Measurements from ENCODE around the gene ZNF805. TPM values are rescaled to one million over a fixed set of nuclear protein-coding genes. Genes with fewer than 3 reads are reported as not detected.

Gene ZNF805
- total RNA-seq, 1 donor: 78.5 TPM

DNA sequence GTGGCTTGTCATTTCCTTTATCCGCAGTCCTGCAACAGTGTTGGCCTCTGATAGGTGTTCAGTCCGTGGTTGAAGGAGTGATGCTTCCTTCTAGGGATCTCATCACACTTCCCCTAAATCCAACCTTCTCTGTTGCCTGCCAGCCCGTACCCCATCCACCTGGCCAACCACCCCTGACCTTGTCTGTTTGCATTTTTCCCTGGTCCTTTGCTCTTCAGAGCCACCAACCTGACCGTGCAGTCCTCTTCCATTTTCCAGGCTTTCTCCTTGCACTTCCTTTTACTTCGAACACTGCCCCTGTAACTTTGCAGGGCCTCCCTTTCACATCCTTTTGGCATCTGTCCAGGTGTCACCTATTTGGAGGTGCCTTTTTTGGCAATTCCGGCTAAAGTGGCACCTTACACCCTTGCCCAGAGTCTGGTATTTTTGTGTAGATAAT lies 40.5 kb downstream of the ZNF805 start:
- peaks cover 29% of the 10 kb centered on the region for H3K4me1 ChIP-seq (ENCODE audit: insufficient read depth, low read length)
- H3K4me3 ChIP-seq (ENCODE audit: low read length): peak overlapping the region; percentile 69
- H3K9me3 ChIP-seq (ENCODE audit: low read depth, low read length): no peaks in the 10 kb centered on the region
- H3K27me3 ChIP-seq (ENCODE audit: insufficient read depth, low read length): no peaks in the 10 kb centered on the region

DNA sequence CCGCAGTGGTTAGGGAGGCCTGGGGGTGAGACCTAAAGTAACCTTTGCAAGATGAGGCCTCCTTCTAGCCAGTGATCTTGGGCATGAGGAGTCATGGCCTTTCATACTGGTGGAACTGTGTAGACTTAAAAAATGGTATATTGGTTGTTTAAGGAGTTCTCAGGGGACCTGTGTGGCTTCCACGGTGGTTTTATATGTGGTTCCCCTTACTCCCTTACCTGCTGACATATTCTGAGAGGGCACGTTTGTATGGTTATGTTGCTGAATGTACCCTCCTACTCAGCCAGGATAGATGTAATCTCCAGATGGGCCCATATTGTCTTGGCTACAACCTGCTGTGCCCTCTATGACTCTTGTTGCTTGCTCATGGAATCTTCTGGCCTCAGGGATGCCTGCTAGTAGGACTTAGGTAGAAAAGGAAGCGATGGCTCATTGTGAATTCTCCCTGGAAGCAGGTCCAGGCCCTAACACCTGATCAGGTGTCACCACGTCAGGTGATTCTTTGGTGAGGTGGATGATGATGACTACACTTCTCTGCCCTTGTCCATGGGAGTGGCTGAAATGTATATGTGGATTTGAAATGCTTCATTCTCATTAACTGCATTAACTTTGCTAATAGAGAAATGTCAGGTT lies 41.7 kb downstream of the ZNF805 start:
- H3K4me3 ChIP-seq (ENCODE audit: low read length): no peak overlapping the region
- no peaks in the 10 kb centered on the region for H3K27me3 ChIP-seq (ENCODE audit: insufficient read depth, low read length)
- peaks cover 29% of the 10 kb centered on the region for H3K4me1 ChIP-seq (ENCODE audit: insufficient read depth, low read length)
- no peaks in the 10 kb centered on the region for H3K9me3 ChIP-seq (ENCODE audit: low read depth, low read length)

DNA sequence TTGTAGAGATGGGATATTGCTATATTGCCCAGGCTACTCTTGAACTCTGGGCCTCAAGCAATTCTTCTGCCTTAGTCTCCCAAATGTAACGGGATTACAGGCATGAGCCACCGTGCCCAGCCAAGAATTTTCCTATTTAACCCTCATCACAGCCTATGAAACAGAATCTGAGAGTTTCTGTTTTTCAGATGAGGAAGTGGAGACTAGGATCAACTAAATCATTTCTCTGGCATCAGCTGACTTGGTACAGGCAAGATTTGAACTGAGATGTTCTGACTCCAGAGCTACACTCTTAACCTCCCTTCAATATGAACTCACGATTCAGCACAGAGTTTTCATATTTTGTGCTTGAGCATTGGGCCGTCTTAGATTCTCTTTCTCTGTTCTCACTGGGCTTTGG lies 47.9 kb downstream of the ZNF805 start:
- Histone ChIP-seq H3K27me3 (ENCODE audit: insufficient read depth, low read length) (no peaks in the 10 kb centered on the region), H3K4me1 (ENCODE audit: insufficient read depth, low read length) (no peaks in the 10 kb centered on the region), H3K9me3 (ENCODE audit: low read depth, low read length) (peaks cover 30% of the 10 kb centered on the region)

DNA sequence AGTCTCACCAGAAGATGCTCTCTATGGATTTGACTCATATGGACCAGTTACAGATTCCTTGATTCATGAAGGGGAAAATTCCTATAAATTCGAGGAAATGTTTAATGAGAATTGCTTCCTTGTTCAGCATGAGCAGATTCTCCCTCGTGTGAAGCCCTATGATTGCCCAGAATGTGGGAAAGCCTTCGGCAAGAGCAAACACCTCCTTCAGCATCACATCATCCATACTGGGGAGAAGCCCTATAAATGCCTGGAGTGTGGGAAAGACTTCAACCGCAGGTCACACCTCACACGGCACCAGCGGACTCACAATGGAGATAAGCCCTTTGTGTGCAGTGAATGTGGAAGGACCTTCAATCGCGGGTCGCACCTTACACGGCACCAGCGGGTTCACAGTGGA lies 50.5 kb downstream of the ZNF805 start:
- Histone ChIP-seq H3K27me3 (ENCODE audit: insufficient read depth, low read length) (no peaks in the 10 kb centered on the region), H3K4me1 (ENCODE audit: insufficient read depth, low read length) (no peaks in the 10 kb centered on the region), H3K4me3 (ENCODE audit: low read length) (no peak overlapping the region), H3K9me3 (ENCODE audit: low read depth, low read length) (peaks cover 38% of the 10 kb centered on the region)

More for the DNA sequence above, 47.9 kb downstream of the ZNF805 start:
- H3K4me3 ChIP-seq (ENCODE audit: low read length): no peak overlapping the region

DNA sequence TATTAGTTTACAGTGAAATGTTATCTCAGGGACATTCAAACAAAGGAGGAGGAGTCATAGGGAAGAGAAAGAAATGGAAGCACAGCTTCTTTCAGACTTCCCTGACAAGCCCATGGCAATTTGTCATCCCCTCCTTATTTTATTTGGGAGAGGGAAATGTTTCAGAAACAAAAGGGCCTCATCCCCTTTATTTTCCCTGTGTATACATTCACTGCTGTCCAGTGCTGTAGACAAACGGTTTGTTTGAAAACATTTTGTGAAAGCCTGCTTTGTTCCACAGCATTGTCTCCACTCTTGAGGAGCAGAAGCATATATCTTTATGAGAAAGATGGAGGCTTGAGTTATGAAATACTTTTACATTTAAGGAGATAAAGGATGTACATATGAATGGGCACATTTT lies 52.1 kb downstream of the ZNF805 start:
- no peaks in the 10 kb centered on the region for H3K4me1 ChIP-seq (ENCODE audit: insufficient read depth, low read length)
- H3K4me3 ChIP-seq (ENCODE audit: low read length): no peak overlapping the region
- peaks cover 38% of the 10 kb centered on the region for H3K9me3 ChIP-seq (ENCODE audit: low read depth, low read length)
- H3K27me3 ChIP-seq (ENCODE audit: insufficient read depth, low read length): no peaks in the 10 kb centered on the region

DNA sequence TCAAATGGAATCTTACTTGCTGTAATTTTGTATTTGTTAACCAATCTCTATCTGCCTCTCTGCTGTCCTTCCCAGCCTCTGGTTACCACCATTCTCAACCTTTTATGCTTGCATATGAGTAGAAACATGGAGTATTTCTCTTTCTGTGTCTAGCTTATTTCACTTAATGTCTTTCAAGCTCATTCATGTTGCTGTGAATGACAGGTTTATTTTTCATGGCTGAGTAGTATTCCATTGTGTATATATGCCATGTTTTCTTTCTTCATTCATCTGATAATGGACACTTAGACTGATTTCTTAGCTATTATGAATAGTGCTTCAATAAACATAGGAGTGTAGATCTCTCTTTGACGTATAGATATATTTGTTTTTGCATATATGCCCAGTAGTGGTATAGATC lies 53.3 kb downstream of the ZNF805 start:
- peaks cover 38% of the 10 kb centered on the region for H3K9me3 ChIP-seq (ENCODE audit: low read depth, low read length)

DNA sequence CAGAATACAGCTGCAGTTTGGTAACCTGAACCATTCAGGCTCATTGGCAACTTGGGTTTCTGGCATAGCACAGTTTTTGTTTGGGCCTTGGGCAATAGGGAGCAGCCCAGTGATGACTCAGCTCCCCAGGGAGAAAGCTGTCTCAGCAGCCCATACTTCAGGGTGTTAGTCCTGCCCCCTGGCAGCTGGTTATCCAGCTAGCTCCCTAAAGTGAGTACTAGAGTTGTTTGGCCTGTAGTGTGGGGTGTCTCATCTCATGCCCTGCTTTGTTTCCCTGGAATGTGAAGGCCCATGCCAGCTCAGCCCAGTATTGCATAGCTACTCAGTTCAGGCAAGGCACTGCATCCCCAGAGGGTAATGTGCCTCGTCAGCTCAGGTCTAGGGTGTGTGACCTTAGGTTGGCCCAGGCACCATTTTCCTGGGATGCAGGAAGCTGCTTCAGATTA lies 61.6 kb downstream of the ZNF805 start:
- Histone ChIP-seq H3K27me3 (ENCODE audit: insufficient read depth, low read length) (no peaks in the 10 kb centered on the region), H3K9me3 (ENCODE audit: low read depth, low read length) (no peaks in the 10 kb centered on the region), H3K4me1 (ENCODE audit: insufficient read depth, low read length) (no peaks in the 10 kb centered on the region), H3K4me3 (ENCODE audit: low read length) (no peak overlapping the region)

More for the DNA sequence above, 53.3 kb downstream of the ZNF805 start:
- no peaks in the 10 kb centered on the region for H3K27me3 ChIP-seq (ENCODE audit: insufficient read depth, low read length)
- no peak overlapping the region for H3K4me3 ChIP-seq (ENCODE audit: low read length)
- H3K4me1 ChIP-seq (ENCODE audit: insufficient read depth, low read length): no peaks in the 10 kb centered on the region

DNA sequence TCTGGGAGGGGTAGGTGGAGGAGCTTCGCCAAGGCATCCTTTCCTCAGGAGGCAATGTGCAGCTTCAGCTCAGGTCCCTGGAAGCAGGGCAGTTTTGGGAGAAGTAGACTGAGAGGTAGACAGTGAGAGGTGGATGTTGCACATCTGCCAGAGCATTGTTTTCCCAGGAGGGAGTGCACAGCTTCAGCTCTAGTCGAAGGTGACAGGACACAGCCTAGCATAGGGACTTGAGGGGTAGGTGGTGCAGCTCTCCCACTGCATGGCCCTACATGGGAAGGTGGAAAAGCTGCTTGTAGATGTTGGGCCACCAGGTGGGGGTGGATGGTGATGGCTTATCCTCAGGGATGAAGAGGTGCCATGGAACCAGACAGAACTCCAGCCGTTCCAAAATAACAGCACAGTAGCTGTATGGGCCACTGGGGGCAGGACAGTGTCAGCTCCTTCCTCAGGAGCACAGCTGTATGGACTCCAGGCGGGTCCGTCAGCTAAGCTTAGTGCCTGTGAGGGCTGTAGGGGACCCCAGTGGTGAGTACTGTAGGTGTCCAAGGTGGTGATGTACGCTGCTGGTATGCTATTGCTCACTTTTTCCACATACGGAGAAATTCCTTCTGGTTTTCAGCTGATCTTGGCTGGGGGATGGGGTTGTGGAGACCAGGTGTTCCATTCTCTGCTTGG lies 62.4 kb downstream of the ZNF805 start:
- H3K4me1 ChIP-seq (ENCODE audit: insufficient read depth, low read length): no peaks in the 10 kb centered on the region
- no peaks in the 10 kb centered on the region for H3K9me3 ChIP-seq (ENCODE audit: low read depth, low read length)
- no peak overlapping the region for H3K4me3 ChIP-seq (ENCODE audit: low read length)
- H3K27me3 ChIP-seq (ENCODE audit: insufficient read depth, low read length): no peaks in the 10 kb centered on the region

Other genes with a start within 250 kb of the ZNF805 start
- not detected for gene USP29, start 120.6 kb upstream of the ZNF805 start, total RNA-seq
- gene ZIM3, start 95.4 kb upstream of the ZNF805 start, total RNA-seq: 0.10 TPM
- gene DUXA, start 73.1 kb upstream of the ZNF805 start, total RNA-seq: not detected
- 37.5 TPM for gene ZNF264, start 49.1 kb upstream of the ZNF805 start, total RNA-seq
- gene AURKC, start 9.6 kb upstream of the ZNF805 start, total RNA-seq: 0.31 TPM
- 90.5 TPM for gene ZNF460, start 39.9 kb downstream of the ZNF805 start, total RNA-seq
- gene ZNF543, start 79.8 kb downstream of the ZNF805 start, total RNA-seq: 5.6 TPM
- 4.5 TPM for gene ZNF304, start 110.6 kb downstream of the ZNF805 start, total RNA-seq
- 10.9 TPM for gene TRAPPC2B, start 122.9 kb downstream of the ZNF805 start, total RNA-seq
- gene ZNF547, start 122.9 kb downstream of the ZNF805 start, total RNA-seq: 1.0 TPM
- 46.3 TPM for gene ZNF548, start 149.2 kb downstream of the ZNF805 start, total RNA-seq
- 8.1 TPM for gene ZNF17, start 170.5 kb downstream of the ZNF805 start, total RNA-seq
- 5.0 TPM for gene ZNF749, start 194.7 kb downstream of the ZNF805 start, total RNA-seq
- gene VN1R1, start 216.5 kb downstream of the ZNF805 start, total RNA-seq: 0.21 TPM
- gene ZNF772, start 236.9 kb downstream of the ZNF805 start, total RNA-seq: 2.6 TPM
- gene ZNF419, start 247.1 kb downstream of the ZNF805 start, total RNA-seq: 7.6 TPM